ENCODE results near the gene SMIM12.
"Not testable (repeated sequence)": the region's sequence is repeated elsewhere in the genome, so short reads cannot be mapped to it uniquely, and the experiment has no call there.

The SMIM12 gene

DNA sequence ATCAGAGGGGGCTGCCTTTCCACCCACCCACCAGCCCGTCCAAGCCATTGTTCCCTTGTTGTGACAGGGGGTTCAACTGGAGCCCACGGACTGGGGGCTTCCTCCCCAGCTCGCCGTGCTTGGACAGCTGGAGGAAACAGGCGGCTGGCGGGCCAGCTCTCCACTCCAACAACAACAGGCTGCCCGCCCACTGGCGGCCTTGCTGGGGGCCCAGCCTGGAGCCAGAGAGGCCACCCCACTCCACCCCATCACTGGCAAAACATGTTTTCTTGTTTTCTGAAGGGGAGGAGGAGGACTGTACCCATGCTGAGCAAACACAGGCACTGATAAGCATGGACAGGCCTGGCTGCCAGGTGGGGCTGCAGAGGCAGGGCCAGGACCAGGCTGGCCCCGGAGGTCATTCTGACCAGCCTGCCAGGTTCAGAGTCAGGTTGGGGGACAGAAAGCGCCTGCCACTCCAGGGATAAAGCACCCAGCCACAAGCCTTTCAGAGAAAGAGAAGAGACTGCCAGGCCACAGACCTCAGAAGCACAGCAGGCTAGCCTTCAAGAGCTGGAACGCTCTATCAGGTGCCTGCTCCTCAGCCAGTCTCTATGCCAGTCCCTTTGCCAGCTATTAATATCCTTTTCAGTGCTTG, 34.0 kb downstream of the SMIM12 start:
- TF ChIP-seq, protein P1, sequence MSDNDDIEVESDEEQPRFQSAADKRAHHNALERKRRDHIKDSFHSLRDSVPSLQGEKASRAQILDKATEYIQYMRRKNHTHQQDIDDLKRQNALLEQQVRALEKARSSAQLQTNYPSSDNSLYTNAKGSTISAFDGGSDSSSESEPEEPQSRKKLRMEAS (IDR thresholded peaks at IDR 0.05; ENCODE audit: low read depth, low read length) = no peak
- TF ChIP-seq POLR2A (IDR thresholded peaks at IDR 0.05; ENCODE audit: extremely low read depth, insufficient read length) = no peak
- no peak for TF ChIP-seq CTCF (IDR thresholded peaks at IDR 0.05; ENCODE audit: low read depth, low read length)
- H3K4me3 ChIP-seq (ENCODE audit: low read depth, low read length) = no peak overlapping the region
- DNase-seq (ENCODE audit: low read depth) = no peak

- DNase-seq (ENCODE audit: low read depth) = no peak
- no peak overlapping the region for H3K4me3 ChIP-seq (ENCODE audit: low read depth, low read length)
- TF ChIP-seq CTCF (IDR thresholded peaks at IDR 0.05; ENCODE audit: low read depth, low read length) (no peak), POLR2A (IDR thresholded peaks at IDR 0.05; ENCODE audit: extremely low read depth, insufficient read length) (no peak), MYC (IDR thresholded peaks at IDR 0.05; ENCODE audit: low read depth, low read length) (no peak)
- TF ChIP-seq, protein P1 (IDR thresholded peaks at IDR 0.05; ENCODE audit: low read depth, low read length) = no peak
Measured at GRCh38 chr1:34824817-34825454, 34.6 kb downstream of the SMIM12 start.

DNA sequence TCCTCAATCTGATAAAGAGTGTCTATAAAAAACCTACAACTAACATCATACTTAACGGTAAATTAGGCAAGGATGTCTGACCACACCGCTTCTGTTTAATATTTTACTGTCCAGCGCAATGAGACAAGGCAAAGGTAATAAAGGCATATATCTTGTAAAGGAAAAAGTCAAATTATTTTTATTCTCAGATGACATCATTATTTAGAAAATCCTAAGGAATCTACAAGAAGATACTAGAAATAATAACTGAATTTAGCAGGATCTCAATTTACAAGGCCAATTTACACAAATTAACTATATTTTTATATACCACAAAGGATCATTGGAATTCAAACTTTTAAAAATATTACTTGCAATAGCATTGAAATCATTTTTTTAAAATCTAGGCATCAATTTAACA, 37.3 kb downstream of the SMIM12 start:
- H3K4me3 ChIP-seq (ENCODE audit: low read depth, low read length) = no peak overlapping the region
- no peak for TF ChIP-seq POLR2A (IDR thresholded peaks at IDR 0.05; ENCODE audit: extremely low read depth, insufficient read length)
- no peak for TF ChIP-seq MYC (IDR thresholded peaks at IDR 0.05; ENCODE audit: low read depth, low read length)
- TF ChIP-seq, protein P1 (IDR thresholded peaks at IDR 0.05; ENCODE audit: low read depth, low read length) = no peak
- TF ChIP-seq CTCF (IDR thresholded peaks at IDR 0.05; ENCODE audit: low read depth, low read length) = no peak
- peak; percentile 34 for DNase-seq (ENCODE audit: low read depth)

DNA sequence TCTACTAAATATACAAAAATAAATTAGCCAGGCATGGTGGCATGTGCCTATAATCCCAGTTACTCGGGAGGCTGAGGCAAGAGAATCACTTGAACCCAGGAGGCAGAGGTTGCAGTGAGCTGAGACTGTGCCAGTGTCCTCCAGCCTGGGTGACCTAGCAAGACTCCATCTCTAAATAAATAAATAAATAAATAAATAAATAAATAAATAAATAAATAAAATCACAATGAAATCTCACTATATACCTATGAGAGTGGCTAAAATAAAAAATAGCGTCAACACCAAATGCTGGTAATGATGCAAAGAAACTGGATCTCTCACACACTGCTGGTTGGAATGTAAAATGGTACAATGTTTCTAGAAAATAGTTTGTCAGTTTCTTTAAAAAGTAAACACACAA, 40.7 kb downstream of the SMIM12 start:
- not testable (repeated sequence) for H3K4me3 ChIP-seq (ENCODE audit: low read depth, low read length); DNase-seq (ENCODE audit: low read depth)

- no peak for DNase-seq (ENCODE audit: low read depth)
- TF ChIP-seq CTCF (IDR thresholded peaks at IDR 0.05; ENCODE audit: low read depth, low read length) = no peak
- no peak for TF ChIP-seq POLR2A (IDR thresholded peaks at IDR 0.05; ENCODE audit: extremely low read depth, insufficient read length)
- TF ChIP-seq, protein P1 (IDR thresholded peaks at IDR 0.05; ENCODE audit: low read depth, low read length) = no peak
- no peak for TF ChIP-seq MYC (IDR thresholded peaks at IDR 0.05; ENCODE audit: low read depth, low read length)
- no peak overlapping the region for H3K4me3 ChIP-seq (ENCODE audit: low read depth, low read length)
Measured at GRCh38 chr1:34816778-34817177, 42.8 kb downstream of the SMIM12 start.

DNA sequence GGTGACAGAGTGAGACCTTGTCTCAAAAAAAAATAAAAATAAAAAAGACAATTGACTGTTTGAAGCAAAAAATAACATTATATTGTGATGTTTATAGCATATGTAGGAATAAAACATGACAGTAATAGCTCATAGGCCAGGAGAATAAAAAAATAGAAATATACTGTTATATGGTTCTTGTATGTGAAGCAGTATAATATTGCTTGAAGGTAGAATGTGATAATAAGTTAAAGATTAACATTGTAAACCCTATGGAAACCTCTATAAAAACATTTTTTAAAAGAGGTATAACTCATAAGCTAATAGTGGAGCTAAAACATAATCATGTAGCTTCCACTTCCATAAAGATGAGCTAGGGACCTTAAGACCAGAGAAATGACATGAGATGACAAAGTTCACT, 43.2 kb downstream of the SMIM12 start:
- DNase-seq (ENCODE audit: low read depth) = no peak
- TF ChIP-seq CTCF (IDR thresholded peaks at IDR 0.05; ENCODE audit: low read depth, low read length) = no peak
- TF ChIP-seq, protein P1 (IDR thresholded peaks at IDR 0.05; ENCODE audit: low read depth, low read length) = no peak
- TF ChIP-seq MYC (IDR thresholded peaks at IDR 0.05; ENCODE audit: low read depth, low read length) = no peak
- TF ChIP-seq POLR2A (IDR thresholded peaks at IDR 0.05; ENCODE audit: extremely low read depth, insufficient read length) = no peak
- H3K4me3 ChIP-seq (ENCODE audit: low read depth, low read length) = no peak overlapping the region

DNA sequence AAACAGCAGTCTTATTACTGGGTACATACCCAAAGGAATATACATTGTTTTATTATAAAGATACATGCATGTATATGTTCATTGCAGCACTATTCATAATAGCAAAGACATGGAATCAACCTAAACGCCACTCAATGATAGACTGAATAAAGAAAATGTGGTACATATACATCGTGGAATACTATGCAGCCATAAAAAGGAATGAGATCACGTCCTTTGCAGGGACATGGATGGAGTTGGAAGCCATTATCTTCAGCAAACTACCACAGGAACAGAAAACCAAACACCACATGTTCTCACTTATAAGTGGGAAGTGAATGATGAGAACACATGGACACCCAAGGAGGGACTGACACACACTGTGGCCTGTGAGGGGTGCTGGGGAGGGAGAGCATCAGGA, 48.8 kb downstream of the SMIM12 start:
- DNase-seq (ENCODE audit: low read depth) = not testable (repeated sequence)

More for the DNA sequence above, 48.8 kb downstream of the SMIM12 start:
- not testable (repeated sequence) for H3K4me3 ChIP-seq (ENCODE audit: low read depth, low read length)
